ENCODE measurements around the gene GOLPH3L. TPM values are rescaled to one million over a fixed set of nuclear protein-coding genes. Genes with fewer than 3 reads are reported as not detected.

GOLPH3L gene
- total and polyA plus RNA-seq, 2 of the 13 experiments (the other 11 are each of a cell fraction or from before 2014, with no cell fraction given), result 8.2 to 12.8 TPM

GRCh38 chr1:150696995-150697927 is at the start of gene GOLPH3L (continued):
- TF ChIP-seq HOMEZ (CRISPR knock-in tag; IDR thresholded peaks at IDR 0.05; ENCODE audit: low read depth) (peak; percentile 87; the same call in 1 of the 2 replicates), TEAD3 (CRISPR knock-in tag; optimal IDR thresholded peaks at IDR 0.05; ENCODE audit: borderline replicate concordance) (peak; percentile 48), ZNF839 (CRISPR knock-in tag; IDR thresholded peaks at IDR 0.05; ENCODE audit: borderline replicate concordance) (no peak), ZFP62 (CRISPR knock-in tag; IDR thresholded peaks at IDR 0.05) (no peak), ZNF790 (CRISPR knock-in tag; IDR thresholded peaks at IDR 0.05; ENCODE audit: borderline replicate concordance) (no peak), ZNF343 (CRISPR knock-in tag; IDR thresholded peaks at IDR 0.05) (no peak), IKZF5 (CRISPR knock-in tag; IDR thresholded peaks at IDR 0.05) (peak; percentile 64; the same call in 1 of the 2 replicates), RFX3 (CRISPR knock-in tag; IDR thresholded peaks at IDR 0.05) (peak; percentile 54; the same call in 1 of the 2 replicates), ZNF570 (CRISPR knock-in tag; IDR thresholded peaks at IDR 0.05; ENCODE audit: borderline replicate concordance) (no peak), ZNF747 (CRISPR knock-in tag; IDR thresholded peaks at IDR 0.05; ENCODE audit: borderline replicate concordance) (no peak), SOX13 (IDR thresholded peaks at IDR 0.05) (peak; percentile 68), SOX13 (CRISPR knock-in tag; conservative IDR thresholded peaks at IDR 0.05 in 1 of 2, IDR thresholded peaks at IDR 0.05 in 1 of 2) (no peak), NCOR1 (IDR thresholded peaks at IDR 0.05; ENCODE audit: borderline replicate concordance, low read length) (peak; percentile 57; the same call in 1 of the 2 replicates), THAP7 (CRISPR knock-in tag; IDR thresholded peaks at IDR 0.05) (no peak), THRA (CRISPR knock-in tag; IDR thresholded peaks at IDR 0.05; ENCODE audit: borderline replicate concordance) (peak; percentile 11; the same call in 1 of the 2 replicates), ZNF574 (CRISPR knock-in tag; IDR thresholded peaks at IDR 0.05) (peak; percentile 50; the same call in 1 of the 2 replicates), CBX2 (IDR thresholded peaks at IDR 0.05; ENCODE audit: low read depth, low read length) (no peak), CBX2 (CRISPR knock-in tag; IDR thresholded peaks at IDR 0.05; ENCODE audit: low read depth) (no peak), ZSCAN25 (CRISPR knock-in tag; IDR thresholded peaks at IDR 0.05) (peak; percentile 24; the same call in 1 of the 2 replicates), AGO1 (IDR thresholded peaks at IDR 0.05; ENCODE audit: low read depth, low read length, poor library complexity, severe bottlenecking) (no peak), ZNF468 (CRISPR knock-in tag; IDR thresholded peaks at IDR 0.05) (no peak)
